HG03280 (cell line): Measurements from ENCODE around the gene OTOF.
"Not testable (repeated sequence)": the region's sequence is repeated elsewhere in the genome, so short reads cannot be mapped to it uniquely, and the experiment has no call there.

Source experiments
- ATAC-seq: cut with Tn5 transposase; IDR thresholded peaks from one replicate; pipeline ENCODE4 v1.9.1; 2021; ENCODE audit warnings: mild to moderate bottlenecking, moderate library complexity; ENCODE audit not compliant: unreplicated experiment

The OTOF gene

GRCh38 chr2:26481706-26482105 lies 3.8 kb upstream of the OTOF start:
- no peak for ATAC-seq

- ATAC-seq: no peak
Measured at GRCh38 chr2:26480566-26481423, 2.9 kb upstream of the OTOF start.

GRCh38 chr2:26479789-26480565 lies 2.1 kb upstream of the OTOF start:
- ATAC-seq: no peak

GRCh38 chr2:26479131-26479788 lies 1.3 kb upstream of the OTOF start:
- no peak for ATAC-seq

GRCh38 chr2:26478366-26478765 lies 442 bp upstream of the OTOF start:
- no peak for ATAC-seq

GRCh38 chr2:26477126-26477910 lies 606 bp downstream of the OTOF start:
- no peak for ATAC-seq

GRCh38 chr2:26475832-26476501 lies 2.0 kb downstream of the OTOF start:
- no peak for ATAC-seq

DNA sequence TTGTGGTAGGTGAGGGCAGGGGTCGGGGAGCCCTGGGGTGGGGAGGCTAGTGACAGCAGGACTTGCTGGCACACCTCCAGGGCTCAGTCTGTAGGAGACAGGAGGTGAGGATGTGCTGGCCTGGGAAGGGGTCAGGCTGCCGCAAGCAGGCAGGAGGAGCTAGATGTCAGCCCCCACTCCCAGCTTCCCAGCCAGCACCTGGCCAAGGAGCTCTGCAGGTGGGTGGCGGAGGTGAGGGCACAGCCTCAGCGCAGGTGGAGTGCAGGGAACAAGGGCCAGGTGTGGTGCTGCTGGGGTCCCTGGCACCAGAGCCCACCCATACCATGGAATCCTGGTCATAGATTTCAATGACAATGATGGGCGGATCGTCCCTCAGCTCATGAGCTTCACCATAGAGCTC lies 2.9 kb downstream of the OTOF start:
- no peak for ATAC-seq

- ATAC-seq: no peak
Measured at GRCh38 chr2:26474261-26474785, 3.6 kb downstream of the OTOF start.

DNA sequence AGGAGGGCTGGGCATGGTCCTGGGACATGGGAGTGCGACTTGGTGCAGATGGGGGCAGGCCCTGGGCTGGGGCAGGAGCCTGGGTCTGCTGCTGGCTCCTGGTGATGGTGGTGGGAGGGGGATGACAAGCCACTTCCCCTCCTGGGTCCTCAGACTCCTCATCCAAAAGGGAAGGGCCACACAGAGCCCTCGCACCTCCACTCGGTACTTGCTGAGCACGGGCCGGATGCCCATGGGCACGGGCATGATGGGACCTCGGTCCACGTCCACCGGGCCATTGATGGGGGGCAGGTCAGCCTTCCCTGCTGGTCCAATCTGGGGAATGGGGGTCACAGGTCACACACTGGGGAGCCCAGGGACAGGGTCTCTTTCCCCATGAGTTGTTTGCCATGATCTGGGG lies 4.1 kb downstream of the OTOF start:
- ATAC-seq: no peak

DNA sequence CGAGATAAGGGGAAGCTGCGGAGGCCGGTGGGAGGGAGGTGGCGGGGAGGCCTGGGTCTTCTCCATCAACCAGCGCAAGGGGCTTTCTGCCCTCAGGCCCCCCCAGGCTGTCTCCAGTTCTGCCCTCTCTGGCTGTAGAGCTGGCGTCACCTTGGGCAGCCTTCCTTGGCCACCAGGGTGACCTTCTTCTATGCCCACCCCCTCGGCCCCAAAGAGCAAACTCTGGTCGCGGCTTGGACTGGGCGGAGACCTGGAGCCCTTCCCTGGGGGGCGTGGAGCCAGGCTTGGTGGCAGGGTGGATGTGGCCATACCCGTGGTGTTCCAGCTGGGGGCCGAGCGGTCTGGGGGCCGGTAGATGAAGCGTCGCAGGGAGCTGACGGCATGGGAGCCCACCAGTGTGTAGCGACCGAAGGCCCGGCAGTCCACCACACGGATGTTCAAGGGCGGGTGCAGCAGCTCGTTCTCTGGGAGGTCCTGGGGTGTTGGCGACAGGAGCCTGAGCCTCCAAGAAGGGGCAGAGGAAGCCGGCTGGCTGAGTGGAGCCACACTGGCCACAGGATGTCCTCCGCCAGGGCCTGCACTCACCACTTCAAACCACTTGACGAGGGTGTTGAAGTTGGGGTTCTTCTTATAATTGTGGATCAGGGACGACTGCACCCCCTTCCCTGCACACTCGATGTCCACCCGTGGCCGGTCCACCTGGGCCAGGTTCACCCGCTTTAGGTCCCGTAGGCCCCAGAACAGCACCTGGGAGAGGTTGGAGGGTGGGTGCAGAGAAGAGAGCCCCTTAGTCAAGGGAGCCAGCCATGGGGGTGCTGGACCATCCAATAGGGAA lies 4.9 kb downstream of the OTOF start:
- ATAC-seq: no peak

DNA sequence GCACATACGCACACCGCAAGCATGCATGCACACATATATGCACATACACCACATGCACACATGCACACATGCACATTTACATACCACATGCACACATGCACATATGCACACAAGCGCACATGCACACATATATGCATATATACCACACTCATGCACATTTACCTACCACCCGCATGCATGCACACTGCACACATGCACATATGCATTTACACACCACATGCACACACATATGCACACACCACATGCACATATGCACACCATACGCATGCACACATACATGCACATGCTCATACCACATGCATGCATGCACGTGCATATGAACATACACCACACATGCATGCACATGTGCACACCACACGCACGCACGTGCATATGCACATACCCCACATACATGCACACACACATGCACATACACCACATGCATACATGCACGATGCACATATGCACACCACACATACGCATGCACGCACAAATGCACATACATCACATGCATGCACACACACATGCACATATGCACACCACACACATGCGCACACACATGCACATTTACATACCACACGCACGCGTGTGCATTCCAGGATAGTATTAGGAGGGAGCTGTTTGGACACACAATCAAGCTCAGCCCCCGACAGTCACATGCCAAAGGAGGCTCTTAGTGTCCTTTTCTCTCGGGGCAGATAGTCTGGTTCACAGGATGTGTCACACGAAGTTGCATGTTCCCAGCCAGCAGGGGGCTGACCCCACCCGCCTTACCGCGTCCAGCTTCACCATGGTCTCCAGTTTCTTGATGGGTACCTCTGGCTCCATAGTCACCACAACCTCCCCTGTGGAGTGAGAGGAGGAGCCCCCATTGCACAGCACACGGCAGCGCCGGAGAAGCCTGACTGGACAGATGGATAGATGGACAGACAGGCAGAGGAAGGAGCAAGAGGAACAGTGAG lies 5.9 kb downstream of the OTOF start:
- ATAC-seq: no peak

- no peak for ATAC-seq
Measured at GRCh38 chr2:26471289-26471688, 6.6 kb downstream of the OTOF start.

DNA sequence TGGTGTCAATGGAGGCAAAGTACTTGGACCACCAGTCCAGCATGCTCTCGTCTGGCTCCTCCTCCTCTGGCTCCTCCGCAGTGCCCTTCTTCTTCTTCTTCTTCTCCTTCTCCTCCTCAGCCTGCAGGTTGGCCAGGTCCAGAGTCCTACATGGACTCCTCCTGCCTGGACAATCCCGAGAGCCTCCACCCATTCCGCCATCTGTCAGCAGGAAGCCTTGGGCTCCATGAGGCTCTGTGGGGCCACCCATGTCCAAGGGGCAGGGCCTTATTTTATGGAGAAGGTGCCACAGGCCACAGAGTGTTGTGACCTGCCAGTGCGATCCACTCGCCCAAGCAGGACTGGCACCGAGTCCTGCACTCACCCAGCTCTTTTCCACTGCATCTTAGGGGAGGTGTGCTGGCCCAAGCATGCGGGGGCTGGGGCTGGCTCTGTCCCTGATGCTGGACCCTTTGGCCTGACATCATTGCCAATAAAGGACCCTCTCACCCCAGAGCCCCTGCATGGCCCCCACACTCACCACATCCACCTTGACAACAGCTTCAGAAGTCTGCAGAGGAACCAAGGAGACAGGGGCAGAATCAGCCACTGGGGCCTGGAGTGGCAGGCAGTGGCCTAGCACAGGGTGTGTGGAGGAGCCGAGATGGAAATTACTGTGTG lies 7.2 kb downstream of the OTOF start:
- ATAC-seq: no peak

DNA sequence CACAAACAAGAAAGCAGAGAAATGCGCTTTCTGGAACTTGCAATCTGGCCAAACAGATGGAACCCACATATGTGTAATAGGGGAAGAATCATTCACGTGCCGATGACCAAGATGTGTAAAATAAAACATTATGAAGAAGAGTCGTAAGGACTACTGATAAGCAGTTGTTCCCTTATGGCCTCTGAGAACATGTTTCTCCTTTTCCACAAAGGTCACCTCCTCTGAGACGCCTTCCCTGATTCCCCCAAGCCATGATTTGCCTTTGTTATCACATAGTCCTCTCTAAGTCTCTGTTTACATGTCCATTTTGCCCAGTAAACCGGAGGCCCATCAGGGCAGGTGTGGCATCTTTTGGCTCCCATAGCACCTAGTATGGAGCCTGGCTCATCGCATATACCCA lies 8.0 kb downstream of the OTOF start:
- no peak for ATAC-seq

DNA sequence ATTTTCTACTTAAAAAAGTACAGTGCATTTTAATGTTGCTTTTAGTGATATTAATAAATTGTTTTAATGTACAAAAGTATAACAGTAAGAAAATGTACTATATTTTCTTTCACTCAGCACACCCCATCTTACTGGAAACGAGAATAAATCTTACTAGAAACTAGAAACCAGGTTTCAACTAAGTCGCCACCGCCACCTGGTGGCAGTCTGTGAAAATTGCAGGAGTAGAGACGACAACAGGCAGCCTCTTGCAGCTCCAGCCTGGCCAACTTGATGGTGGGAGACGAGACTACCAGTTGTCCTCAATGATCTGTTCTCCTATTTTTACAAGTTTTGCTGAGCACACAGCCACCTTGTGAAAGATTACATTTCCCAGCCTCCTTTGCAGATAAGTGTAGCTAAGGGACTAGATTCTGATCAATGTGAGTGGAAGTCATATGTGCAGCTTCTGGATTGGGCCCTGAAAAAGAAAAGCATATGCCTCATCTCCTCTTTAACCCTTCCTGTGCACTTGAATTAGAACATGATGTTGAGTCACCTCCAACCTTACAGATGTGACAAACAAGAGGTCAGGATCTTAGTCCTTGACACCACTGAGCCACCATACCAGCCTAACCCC lies 8.7 kb downstream of the OTOF start:
- ATAC-seq: no peak

GRCh38 chr2:26468544-26468943 lies 9.4 kb downstream of the OTOF start:
- ATAC-seq: not testable (repeated sequence)
